T-cell (primary cell): ENCODE measurements around the gene HACD4. TPM values are rescaled to one million over a fixed set of nuclear protein-coding genes. Genes with fewer than 3 reads are reported as not detected.
A peak's percentile ranks its signal among the peaks of the same experiment; 100 is the strongest.

Source experiments
- ATAC-seq, 4 experiments: fragments of 200-7000 bp in 3 of 4; fragments of 150-1000 bp in 1 of 4; cut with Tn5 transposase; replicated peaks in 1 of 4; 1 replicate in 3 of 4; 2 replicates in 1 of 4; pipeline ENCODE4 v1.10.0; 2021; ENCODE audit warnings: moderate library complexity in 3 of 4, mild to moderate bottlenecking in 2 of 4, moderate number of reproducible peaks in 1 of 4
- CTCF ChIA-PET, 2 donors: fragments of 300-600 bp; sonication (Branson Sonifier 250); formaldehyde crosslinking; loops; one replicate each; lab custom pipeline; 2022; ENCODE audit warnings: antibody characterized with exemption in 2 of 2; lab: Charles Lee
- POLR2A ChIA-PET, 2 donors: fragments of 300-600 bp; sonication (Branson Sonifier 250); formaldehyde crosslinking; loops; one replicate each; lab custom pipeline; 2022; ENCODE audit warnings: antibody characterized with exemption in 2 of 2; lab: Charles Lee
- DNase-seq, 35 experiments: peaks; one replicate each; pipeline versions ENCODE4 v3.0.0 to v3.0.0-alpha.2; 2013 to 2023
- H3K27ac ChIP-seq: one replicate; pipeline ENCODE4 v1.5.1; 2013; ENCODE audit warnings: low read length
- H3K27me3 ChIP-seq, 2 experiments: replicated peaks in 1 of 2; 1 replicate in 1 of 2; 2 replicates in 1 of 2; pipeline versions ENCODE4 v1.6.1 to v1.7.0; 2013; ENCODE audit warnings: low read length in 1 of 2, mixed read lengths in 1 of 2; ENCODE audit not compliant: control insufficient read depth in 2 of 2, insufficient read depth in 2 of 2; ENCODE audit errors: extremely low read depth in 1 of 2
- H3K36me3 ChIP-seq, 2 donors: 1 replicate in 1 of 2; 2 replicates in 1 of 2; pipeline versions ENCODE4 v1.6.1 to v1.7.0; 2013; ENCODE audit warnings: low read length in 1 of 2; ENCODE audit not compliant: control insufficient read depth in 2 of 2, insufficient read depth in 1 of 2; ENCODE audit errors: extremely low read depth in 1 of 2
- H3K4me1 ChIP-seq, 2 experiments: 1 replicate in 1 of 2; 2 replicates in 1 of 2; pipeline versions ENCODE4 v1.6.1 to v1.7.0; 2013; ENCODE audit warnings: low read length in 2 of 2, mixed read lengths in 1 of 2; ENCODE audit not compliant: insufficient read depth in 2 of 2, control insufficient read depth in 1 of 2; ENCODE audit errors: extremely low read depth in 1 of 2
- H3K4me3 ChIP-seq, 2 donors: 1 replicate in 1 of 2; 2 replicates in 1 of 2; pipeline versions ENCODE4 v1.5.1 to v1.7.0; 2013; ENCODE audit warnings: mild to moderate bottlenecking in 2 of 2, low read length in 1 of 2, moderate library complexity in 1 of 2; ENCODE audit not compliant: control insufficient read depth in 1 of 2; ENCODE audit errors: extremely low read depth in 1 of 2
- H3K9me3 ChIP-seq: 2 replicates; pipeline ENCODE4 v1.7.0; 2013
- H3K27ac Mint-ChIP-seq, 2 donors: one replicate each; pipeline ENCODE4 v1.8.0; 2020 to 2021; ENCODE audit warnings: mild to moderate bottlenecking in 2 of 2, mixed read lengths in 2 of 2
- H3K27me3 Mint-ChIP-seq, 2 donors: one replicate each; pipeline ENCODE4 v1.8.0; 2021 to 2022; ENCODE audit warnings: mixed read lengths in 2 of 2
- H3K36me3 Mint-ChIP-seq: one replicate; pipeline ENCODE4 v1.8.0; 2021; ENCODE audit warnings: mixed read lengths
- H3K4me1 Mint-ChIP-seq, 3 donors: one replicate each; pipeline ENCODE4 v1.8.0; 2020 to 2022; ENCODE audit warnings: mixed read lengths in 3 of 3, mild to moderate bottlenecking in 1 of 3
- H3K4me3 Mint-ChIP-seq, 3 donors: one replicate each; pipeline ENCODE4 v1.8.0; 2020 to 2022; ENCODE audit warnings: mild to moderate bottlenecking in 3 of 3, mixed read lengths in 3 of 3, moderate library complexity in 3 of 3
- H3K9me3 Mint-ChIP-seq, 3 donors: one replicate each; pipeline ENCODE4 v1.8.0; 2020 to 2022; ENCODE audit warnings: mixed read lengths in 3 of 3
- WGBS: methylation state at CpG from one replicate; pipeline ENCODE4 v1.1.5; 2013; ENCODE audit warnings: missing lambda C conversion rate; ENCODE audit not compliant: insufficient coverage; 5-methylcytosine and 5-hydroxymethylcytosine counted together
- total RNA-seq, 35 experiments: library from RNA in 6 of 35; stranded (reverse) in 6 of 35; fragments of 120-200 nt in 1 of 35; gene quantifications; one replicate each; pipeline versions ENCODE4 v1.2.1 to v1.2.4 and lab custom pipeline; 2013 to 2026

Gene HACD4
- total RNA-seq, 5 donors from 2014 or later (not counting 1 experiment from before 2014, with no cell fraction given): 8.9 to 11.8 (median 10.2) TPM

- no peak overlapping the region for H3K4me3 Mint-ChIP-seq
- H3K27ac Mint-ChIP-seq: no peak overlapping the region
- no peaks in the 10 kb centered on the region for H3K4me1 Mint-ChIP-seq
- H3K9me3 ChIP-seq: no peaks in the 10 kb centered on the region
- 93% methylated on average over 3 of the region's 4 CpGs for WGBS
- H3K4me1 ChIP-seq: no peaks in the 10 kb centered on the region
- H3K4me3 ChIP-seq: no peak overlapping the region
- no peak overlapping the region for H3K27ac ChIP-seq
- POLR2A ChIA-PET: interaction anchor here in 1 of 2 donors (0.6 to 0.7 kb wide), 2 partner anchors 225 to 384 kb away, joined by 3 to 11 read pairs; no protein-coding TSS in a partner anchor
- H3K36me3 ChIP-seq: no peaks in the 10 kb centered on the region
- ATAC-seq (no peak), DNase-seq (no peak)
- no peaks in the 10 kb centered on the region for H3K9me3 Mint-ChIP-seq
- no peaks in the 10 kb centered on the region for H3K27me3 Mint-ChIP-seq
- H3K36me3 Mint-ChIP-seq: no peaks in the 10 kb centered on the region
- H3K27me3 ChIP-seq: no peaks in the 10 kb centered on the region
- CTCF ChIA-PET: interaction anchor here in 1 of 2 donors (1.3 kb wide), 1 partner anchor 9 kb away, joined by 4 read pairs; no protein-coding TSS in a partner anchor
These were observed 38.7 kb upstream of the HACD4 start for GRCh38 chr9:21070171-21070571.

- Histone ChIP-seq H3K4me3 (no peak overlapping the region), H3K4me1 (peaks cover 6 to 14% of the 10 kb centered on the region in 2 experiments), H3K9me3 (no peaks in the 10 kb centered on the region), H3K27ac (no peak overlapping the region), H3K27me3 (no peaks in the 10 kb centered on the region), H3K36me3 (no peaks in the 10 kb centered on the region)
- Mint-ChIP-seq H3K4me1 (peaks cover 14 to 19% (median 19%) of the 10 kb centered on the region in 3 donors), H3K27me3 (no peaks in the 10 kb centered on the region), H3K4me3 (no peak overlapping the region), H3K9me3 (no peaks in the 10 kb centered on the region), H3K27ac (peak overlapping the region; percentile 15 to 40), H3K36me3 (no peaks in the 10 kb centered on the region)
- peak in 2 of 35 experiments; percentile 10 to 13 for DNase-seq
- POLR2A ChIA-PET: interaction anchor here (0.5 to 0.7 kb wide), 3 partner anchors 12 to 117 kb away, joined by 3 to 7 read pairs (median 3); no protein-coding TSS in a partner anchor
- ATAC-seq: peak in 3 of 4 experiments; percentile 62 to 64 (median 63)
- WGBS: 0% methylated on average over 1 of the region's 2 CpGs
- CTCF ChIA-PET: interaction anchor here (0.7 to 0.9 kb wide), 3 partner anchors 9 to 108 kb away, joined by 3 to 4 read pairs (median 4); no protein-coding TSS in a partner anchor
These were observed 29.6 kb upstream of the HACD4 start for GRCh38 chr9:21060919-21061561.

GRCh38 chr9:21056931-21057330 lies 25.5 kb upstream of the HACD4 start:
- no peaks in the 10 kb centered on the region for H3K27me3 Mint-ChIP-seq
- Histone ChIP-seq H3K27ac (no peak overlapping the region), H3K36me3 (no peaks in the 10 kb centered on the region), H3K9me3 (no peaks in the 10 kb centered on the region), H3K4me1 (peaks cover 6 to 13% of the 10 kb centered on the region in 2 experiments), H3K27me3 (no peaks in the 10 kb centered on the region), H3K4me3 (no peak overlapping the region)
- ChIA-PET POLR2A (no interaction called here), CTCF (no interaction called here)
- no peak overlapping the region for H3K27ac Mint-ChIP-seq
- peaks cover 14 to 19% (median 19%) of the 10 kb centered on the region in 3 donors for H3K4me1 Mint-ChIP-seq
- no peak for ATAC-seq
- no peaks in the 10 kb centered on the region for H3K36me3 Mint-ChIP-seq
- no peak for DNase-seq
- no peak overlapping the region for H3K4me3 Mint-ChIP-seq
- no peaks in the 10 kb centered on the region for H3K9me3 Mint-ChIP-seq
- WGBS: 80% methylated on average over 1 of the region's 1 CpG

GRCh38 chr9:21053851-21054250 lies 22.4 kb upstream of the HACD4 start:
- no peak overlapping the region for H3K4me3 ChIP-seq
- H3K9me3 ChIP-seq: no peaks in the 10 kb centered on the region
- Mint-ChIP-seq H3K9me3 (no peaks in the 10 kb centered on the region), H3K4me1 (no peaks in the 10 kb centered on the region), H3K27ac (no peak overlapping the region), H3K4me3 (no peak overlapping the region), H3K36me3 (no peaks in the 10 kb centered on the region), H3K27me3 (no peaks in the 10 kb centered on the region)
- ChIA-PET POLR2A (no interaction called here), CTCF (no interaction called here)
- H3K4me1 ChIP-seq: no peaks in the 10 kb centered on the region
- H3K27ac ChIP-seq: no peak overlapping the region
- WGBS: no CpG with 5 or more reads among the region's 2 CpGs
- no peaks in the 10 kb centered on the region for H3K36me3 ChIP-seq
- H3K27me3 ChIP-seq: no peaks in the 10 kb centered on the region
- DNase-seq (no peak), ATAC-seq (no peak)

- Mint-ChIP-seq H3K9me3 (no peaks in the 10 kb centered on the region), H3K36me3 (no peaks in the 10 kb centered on the region), H3K4me1 (peaks cover 0 to 4% (median 0%) of the 10 kb centered on the region in 3 donors), H3K4me3 (no peak overlapping the region), H3K27ac (no peak overlapping the region), H3K27me3 (peaks cover 0 to 1% of the 10 kb centered on the region in 2 donors)
- Histone ChIP-seq H3K36me3 (no peaks in the 10 kb centered on the region), H3K4me3 (no peak overlapping the region), H3K27ac (no peak overlapping the region), H3K9me3 (no peaks in the 10 kb centered on the region), H3K27me3 (no peaks in the 10 kb centered on the region), H3K4me1 (no peaks in the 10 kb centered on the region)
- POLR2A ChIA-PET: no interaction called here
- no peak for ATAC-seq
- no peak for DNase-seq
- CTCF ChIA-PET: no interaction called here
- WGBS: 20% methylated on average over 1 of the region's 2 CpGs
These were observed 15.8 kb upstream of the HACD4 start for GRCh38 chr9:21047281-21047691.

- H3K36me3 Mint-ChIP-seq: no peaks in the 10 kb centered on the region
- peaks cover 0 to 1% of the 10 kb centered on the region in 2 donors for H3K27me3 Mint-ChIP-seq
- H3K4me1 Mint-ChIP-seq: peaks cover 9 to 14% (median 10%) of the 10 kb centered on the region in 3 donors
- H3K4me1 ChIP-seq: peaks cover 3 to 5% of the 10 kb centered on the region in 2 experiments
- no peaks in the 10 kb centered on the region for H3K9me3 ChIP-seq
- no peaks in the 10 kb centered on the region for H3K9me3 Mint-ChIP-seq
- no CpG with 5 or more reads among the region's 3 CpGs for WGBS
- no peak overlapping the region for H3K27ac Mint-ChIP-seq
- H3K36me3 ChIP-seq: no peaks in the 10 kb centered on the region
- ATAC-seq: no peak
- H3K27me3 ChIP-seq: no peaks in the 10 kb centered on the region
- no peak for DNase-seq
- H3K4me3 Mint-ChIP-seq: no peak overlapping the region
- H3K27ac ChIP-seq: no peak overlapping the region
- no peak overlapping the region for H3K4me3 ChIP-seq
- POLR2A ChIA-PET: no interaction called here
- CTCF ChIA-PET: no interaction called here
These were observed 12.4 kb upstream of the HACD4 start for GRCh38 chr9:21043841-21044240.
